K562 treated with DMSO at 1 percent for 48 hours (cell line): ENCODE results near the gene HEXIM1. TPM values are rescaled to one million over a fixed set of nuclear protein-coding genes. Genes with fewer than 3 reads are reported as not detected.

Source experiments
- total RNA-seq: library from RNA; unstranded; fragments of 300-600 nt; gene quantifications from 2 replicates; pipeline ENCODE4 v1.2.3, GENCODE V29; 2022; ENCODE audit warnings: low replicate concordance; ENCODE audit errors: extremely low read depth

The HEXIM1 gene
- not detected in 2 replicates for total RNA-seq

GRCh38 chr17:45148183-45149036, at the start of gene HEXIM1:
Gene HEXIM1 (plus strand): TSS chr17:45148475. CDS start chr17:45149191, 716 bp downstream.

GRCh38 chr17:45132320-45132571, 16.0 kb upstream of the HEXIM1 start, which contains the start of gene PLCD3:
Gene PLCD3 (minus strand): TSS chr17:45132515. CDS start chr17:45132410, 105 bp downstream.

GRCh38 chr17:45135192-45135977, 12.9 kb upstream of the HEXIM1 start, which contains the start of gene ACBD4:
Gene ACBD4 (plus strand): TSS chr17:45135687. CDS start chr17:45136145, 458 bp downstream.

GRCh38 chr17:45161288-45162024, 13.2 kb downstream of the HEXIM1 start, which contains the start of gene HEXIM2:
Gene HEXIM2 (plus strand): TSS chr17:45161875. CDS start chr17:45162794, 919 bp downstream.

Other genes with a start within 250 kb of the HEXIM1 start
- not detected in 2 replicates for gene EFTUD2, start 249.0 kb upstream of the HEXIM1 start, total RNA-seq
- gene GFAP, start 233.0 kb upstream of the HEXIM1 start, total RNA-seq: not detected in 2 replicates
- not detected in 2 replicates for gene KIF18B, start 200.7 kb upstream of the HEXIM1 start, total RNA-seq
- not detected in 2 replicates for gene C1QL1, start 180.2 kb upstream of the HEXIM1 start, total RNA-seq
- not detected in 2 replicates for gene DCAKD, start 96.8 kb upstream of the HEXIM1 start, total RNA-seq
- gene NMT1, start 87.2 kb upstream of the HEXIM1 start, total RNA-seq: 72.9 TPM in 1 of 2 replicates, not detected in the other
- gene PLCD3, start 16.0 kb upstream of the HEXIM1 start, total RNA-seq: not detected in 2 replicates
- not detected in 2 replicates for gene ACBD4, start 12.8 kb upstream of the HEXIM1 start, total RNA-seq
- not detected in 2 replicates for gene HEXIM2, start 13.4 kb downstream of the HEXIM1 start, total RNA-seq
- not detected in 2 replicates for gene FMNL1, start 73.4 kb downstream of the HEXIM1 start, total RNA-seq
- gene SPATA32, start 113.6 kb downstream of the HEXIM1 start, total RNA-seq: not detected in 2 replicates
- not detected in 2 replicates for gene MAP3K14, start 168.5 kb downstream of the HEXIM1 start, total RNA-seq